ENCODE measurements around the gene PARS2. TPM values are rescaled to one million over a fixed set of nuclear protein-coding genes. Genes with fewer than 3 reads are reported as not detected.
"Not testable (repeated sequence)": the region's sequence is repeated elsewhere in the genome, so short reads cannot be mapped to it uniquely, and the experiment has no call there.

Gene PARS2
- total RNA-seq, 1 donor from 2014 or later: 3.3 TPM

DNA sequence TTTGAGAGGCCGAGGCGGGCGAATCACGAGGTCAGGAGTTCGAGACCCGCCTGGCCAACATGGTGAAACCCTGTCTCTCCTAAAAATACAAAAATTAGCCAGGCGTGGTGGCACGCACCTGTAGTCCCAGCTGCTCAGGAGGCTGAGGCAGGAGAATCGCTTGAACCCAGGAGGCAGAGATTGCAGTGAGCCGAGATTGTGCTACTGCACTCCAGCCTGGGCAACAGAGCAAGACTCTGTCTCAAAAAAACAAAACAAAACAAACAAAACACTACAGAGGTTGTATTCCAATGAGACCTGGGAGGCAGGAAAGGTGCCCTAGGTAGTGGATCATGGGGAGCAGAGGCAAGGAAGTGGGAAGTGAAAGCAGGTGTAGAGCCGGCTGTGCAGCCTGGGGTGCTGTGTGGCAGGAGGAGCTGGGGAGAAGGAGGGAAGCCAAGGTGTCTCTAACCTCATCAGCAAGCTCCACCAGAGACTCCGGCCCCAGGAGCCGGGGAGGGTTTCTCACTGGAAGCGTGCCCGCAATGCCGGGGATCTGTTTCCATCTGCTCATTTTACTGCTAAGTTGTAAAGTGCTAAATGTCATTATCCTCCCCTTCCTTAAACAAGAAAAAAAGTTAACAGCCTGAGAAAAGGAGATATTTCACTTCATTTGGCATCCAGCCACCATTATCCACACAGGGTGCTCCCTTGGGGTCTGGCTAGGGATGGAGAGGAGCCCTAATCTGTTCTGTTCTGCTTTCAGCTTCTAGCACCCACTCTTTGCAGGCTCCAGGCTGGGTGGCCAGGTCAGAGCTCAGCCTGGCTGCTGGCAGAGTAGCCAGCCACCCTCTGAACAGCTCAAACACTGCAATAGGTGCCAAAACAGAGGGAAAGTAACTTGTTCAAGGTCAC, 11.8 kb upstream of the PARS2 start:
- not testable (repeated sequence) for DNase-seq (ENCODE audit: low spot score in 2 of 2); FAIRE-seq

GRCh38 chr1:54774820-54775498, 10.6 kb upstream of the PARS2 start:
- no peak for FAIRE-seq

GRCh38 chr1:54772951-54773350, 8.6 kb upstream of the PARS2 start:
- DNase-seq (ENCODE audit: low spot score in 2 of 2): no peak
- FAIRE-seq: no peak

More at GRCh38 chr1:54774820-54775498, 10.6 kb upstream of the PARS2 start:
- DNase-seq (ENCODE audit: low spot score in 2 of 2): no peak

GRCh38 chr1:54768093-54768492, 3.8 kb upstream of the PARS2 start:
- no peak for FAIRE-seq

GRCh38 chr1:54767526-54767925, 3.2 kb upstream of the PARS2 start:
- DNase-seq (ENCODE audit: low spot score in 2 of 2) (no peak), FAIRE-seq (no peak)

More at GRCh38 chr1:54768093-54768492, 3.8 kb upstream of the PARS2 start:
- no peak for DNase-seq (ENCODE audit: low spot score in 2 of 2)

- DNase-seq (ENCODE audit: low spot score in 2 of 2) (no peak), FAIRE-seq (no peak)
Observed at GRCh38 chr1:54766726-54767125, 2.4 kb upstream of the PARS2 start.

GRCh38 chr1:54764922-54765561, 719 bp upstream of the PARS2 start:
- DNase-seq (ENCODE audit: low spot score in 2 of 2) (no peak), FAIRE-seq (no peak)

DNA sequence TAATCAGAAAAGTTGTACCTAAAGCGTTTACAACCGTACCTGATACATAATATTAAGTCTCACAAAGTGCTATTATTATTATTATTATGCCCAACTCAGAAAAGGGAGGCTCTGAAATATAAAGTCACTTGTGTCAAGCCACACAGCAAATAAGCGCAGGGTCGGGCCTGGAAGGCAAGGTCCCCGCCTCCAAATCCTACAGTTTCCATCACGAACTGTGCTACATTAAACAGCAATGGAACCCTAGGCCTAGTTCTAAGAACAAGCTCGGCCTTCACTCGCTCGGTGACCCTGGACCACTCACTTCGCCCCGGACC, 549 bp downstream of the PARS2 start:
- DNase-seq (ENCODE audit: low spot score in 2 of 2): no peak
- FAIRE-seq: no peak

DNA sequence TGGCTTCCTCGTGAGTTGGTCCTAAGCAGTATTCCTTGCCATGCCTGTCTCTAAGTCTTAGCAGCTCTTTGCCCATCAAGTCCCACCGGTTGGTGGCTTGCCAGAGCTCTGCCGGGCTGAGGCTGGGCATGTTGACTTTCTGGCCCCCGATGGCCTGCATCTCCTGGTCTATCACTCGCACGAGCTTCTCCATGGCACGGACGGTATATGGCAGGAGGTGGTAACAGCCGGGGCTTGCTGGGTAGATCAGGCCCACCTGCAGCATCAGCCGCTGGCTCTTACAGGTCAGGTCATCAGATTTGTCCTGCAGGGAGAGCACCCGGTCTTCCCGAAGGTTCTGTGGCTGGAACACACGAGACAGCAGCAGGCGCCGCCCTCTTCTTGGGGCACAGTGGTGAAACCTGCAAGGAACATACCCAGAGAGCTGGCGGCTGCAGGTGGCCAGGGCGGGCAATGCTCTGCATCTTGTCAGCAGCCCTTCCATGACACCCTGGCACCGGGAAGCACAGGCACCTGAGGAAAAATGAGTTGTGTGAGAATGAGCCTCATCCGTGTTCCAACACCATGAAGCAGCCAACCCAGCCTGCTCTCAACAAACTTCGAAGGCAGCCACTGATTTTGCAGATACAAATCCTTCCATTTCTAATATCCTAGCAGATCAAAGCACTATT, 5.5 kb downstream of the PARS2 start:
- no peak for DNase-seq (ENCODE audit: low spot score in 2 of 2)
- FAIRE-seq: no peak

- FAIRE-seq (no peak), DNase-seq (ENCODE audit: low spot score in 2 of 2) (no peak)
Observed at GRCh38 chr1:54757833-54758232, 6.5 kb downstream of the PARS2 start.

DNA sequence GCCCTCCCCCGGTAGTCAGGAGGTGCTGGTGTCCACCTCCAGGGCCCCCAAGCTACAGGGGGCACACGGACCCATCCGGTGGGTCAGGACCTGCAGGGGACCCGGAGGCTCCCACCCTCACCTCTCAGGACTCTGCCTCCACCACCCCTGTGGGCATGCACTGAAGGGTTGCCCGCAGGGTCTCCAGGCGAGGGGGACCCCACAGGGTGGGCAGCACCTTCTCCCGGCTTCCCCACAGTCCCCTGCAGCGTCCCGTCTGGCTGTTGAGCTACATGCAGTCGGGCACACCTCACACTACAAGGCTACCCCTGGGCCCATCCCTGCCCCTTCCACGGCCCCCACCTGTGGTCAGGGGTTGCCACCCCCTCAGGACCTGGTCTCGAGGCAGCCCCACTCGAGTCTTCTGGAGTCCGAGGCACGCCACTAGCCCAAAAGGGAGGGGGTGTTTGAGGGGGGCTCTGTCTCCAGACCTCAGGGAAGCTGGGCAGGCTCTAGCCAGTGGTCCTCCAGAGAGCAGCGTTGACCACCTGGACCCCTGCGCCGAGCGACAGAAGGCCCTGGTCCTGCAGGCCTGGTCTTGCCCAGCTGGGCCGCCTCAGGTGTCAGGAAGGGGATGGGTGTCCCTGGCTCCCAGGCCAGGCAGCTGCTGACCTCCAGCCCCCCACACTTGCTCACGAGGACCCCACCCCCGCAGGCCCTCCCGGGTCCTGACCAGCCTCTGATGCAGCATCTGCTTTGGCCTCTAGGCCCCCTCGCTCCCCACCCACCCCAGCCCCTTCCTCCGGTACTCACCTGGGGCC, 9.6 kb downstream of the PARS2 start:
- DNase-seq (ENCODE audit: low spot score in 2 of 2): no peak

DNA sequence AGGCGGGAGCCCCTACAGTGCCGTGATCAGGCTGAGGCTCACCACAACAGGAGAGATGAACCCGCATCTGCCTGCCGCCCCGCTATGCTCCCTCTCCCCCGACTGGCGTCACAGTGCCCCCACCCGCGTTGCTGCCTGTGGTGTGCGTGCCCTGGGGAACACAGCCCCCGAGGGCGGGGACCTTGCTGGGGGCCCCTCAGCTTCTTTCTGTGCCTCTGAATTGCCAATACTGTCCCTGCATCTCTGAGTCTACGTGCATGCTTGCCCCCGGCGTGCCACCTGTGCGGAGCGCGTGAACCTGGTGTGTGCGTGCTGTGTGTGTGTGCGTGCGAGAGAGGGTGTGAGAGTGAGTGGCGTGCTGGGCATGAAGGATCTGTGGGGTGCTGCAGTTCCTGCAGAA, 10.3 kb downstream of the PARS2 start:
- no peak for FAIRE-seq
- no peak for DNase-seq (ENCODE audit: low spot score in 2 of 2)

More for the DNA sequence above, 9.6 kb downstream of the PARS2 start:
- no peak for FAIRE-seq

GRCh38 chr1:54751426-54751825, 12.9 kb downstream of the PARS2 start:
- DNase-seq (ENCODE audit: low spot score in 2 of 2): no peak
- no peak for FAIRE-seq

- FAIRE-seq: no peak
Observed at GRCh38 chr1:54750596-54750995, 13.7 kb downstream of the PARS2 start.

GRCh38 chr1:54748094-54748835, 16.1 kb downstream of the PARS2 start:
- no peak for FAIRE-seq

More at GRCh38 chr1:54750596-54750995, 13.7 kb downstream of the PARS2 start:
- no peak for DNase-seq (ENCODE audit: low spot score in 2 of 2)

DNA sequence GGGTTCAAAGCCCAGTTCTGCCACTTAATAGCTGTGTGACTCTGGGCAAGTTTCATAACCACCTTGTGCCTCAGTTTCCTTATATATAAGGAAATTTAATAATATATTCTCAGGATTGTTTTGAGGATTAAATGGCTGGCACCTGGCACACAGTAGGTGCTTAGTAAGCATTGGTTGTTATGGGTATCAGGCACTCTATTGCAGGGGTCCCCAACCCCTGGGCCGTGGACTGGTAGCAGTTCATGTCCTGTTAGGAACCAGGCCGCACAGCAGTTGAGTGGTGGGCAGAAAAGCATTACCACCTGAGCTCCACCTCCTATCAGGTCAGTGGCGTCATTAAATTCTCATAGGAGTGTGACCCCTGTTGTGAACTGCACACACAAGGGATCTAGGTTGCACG, 18.5 kb downstream of the PARS2 start:
- DNase-seq (ENCODE audit: low spot score in 2 of 2): no peak
- no peak for FAIRE-seq

More at GRCh38 chr1:54748094-54748835, 16.1 kb downstream of the PARS2 start:
- no peak for DNase-seq (ENCODE audit: low spot score in 2 of 2)

DNA sequence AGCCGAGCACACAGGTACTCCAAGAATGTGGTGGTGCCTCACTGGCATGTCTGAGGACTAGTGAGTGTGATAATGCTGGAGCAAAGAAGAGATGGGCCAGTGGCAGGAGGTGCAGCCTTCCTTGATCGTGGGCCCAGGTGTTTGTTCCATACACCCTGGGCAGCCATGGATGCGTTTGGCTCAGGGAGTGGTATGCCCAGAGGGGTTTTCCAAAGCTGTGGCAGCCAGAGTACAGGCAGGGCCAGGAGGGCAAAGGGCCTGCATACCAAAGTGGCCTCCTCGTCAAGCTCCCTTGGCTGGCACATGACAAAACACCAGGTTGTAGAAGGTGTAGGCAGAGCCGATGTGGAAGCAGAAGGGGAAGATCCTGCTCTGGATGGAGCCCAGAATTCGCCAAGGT, 19.0 kb downstream of the PARS2 start:
- DNase-seq (ENCODE audit: low spot score in 2 of 2) (no peak), FAIRE-seq (no peak)

- FAIRE-seq: no peak
Observed at GRCh38 chr1:54744696-54745095, 19.6 kb downstream of the PARS2 start.

More at GRCh38 chr1:54744696-54745095, 19.6 kb downstream of the PARS2 start:
- DNase-seq (ENCODE audit: low spot score in 2 of 2): no peak
